ENCODE data around the gene MOAP1. TPM values are rescaled to one million over a fixed set of nuclear protein-coding genes. Genes with fewer than 3 reads are reported as not detected.
A peak's percentile ranks its signal among the peaks of the same experiment; 100 is the strongest.
"Not testable (repeated sequence)": the region's sequence is repeated elsewhere in the genome, so short reads cannot be mapped to it uniquely, and the experiment has no call there.

Gene MOAP1
- total RNA-seq, 1 donor from 2014 or later = 34.2 TPM

DNA sequence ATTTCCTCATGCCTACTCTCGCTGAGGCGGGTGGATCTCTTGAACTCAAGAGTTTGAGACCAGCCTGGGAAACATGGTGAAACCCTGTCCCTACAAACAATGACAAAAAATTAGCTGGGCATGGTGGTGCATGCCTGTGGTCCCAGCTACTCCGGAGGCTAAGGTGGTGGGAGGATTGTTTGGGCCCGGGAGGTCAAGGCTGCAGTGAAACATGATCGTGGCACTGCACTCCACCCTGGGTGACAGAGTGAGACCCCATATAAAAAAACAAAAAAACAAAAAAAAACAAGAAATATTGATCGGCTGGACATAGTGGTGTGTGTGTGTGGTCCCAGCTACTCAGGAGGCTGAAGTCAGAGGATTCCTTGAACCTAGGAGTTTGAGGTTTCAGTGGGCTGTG is 9.2 kb downstream of the MOAP1 start:
- no peaks in the 10 kb centered on the region for H3K36me3 ChIP-seq
- no peaks in the 10 kb centered on the region for H3K9me3 ChIP-seq
- H3K27ac ChIP-seq = no peak overlapping the region
- TF ChIP-seq, protein P1, sequence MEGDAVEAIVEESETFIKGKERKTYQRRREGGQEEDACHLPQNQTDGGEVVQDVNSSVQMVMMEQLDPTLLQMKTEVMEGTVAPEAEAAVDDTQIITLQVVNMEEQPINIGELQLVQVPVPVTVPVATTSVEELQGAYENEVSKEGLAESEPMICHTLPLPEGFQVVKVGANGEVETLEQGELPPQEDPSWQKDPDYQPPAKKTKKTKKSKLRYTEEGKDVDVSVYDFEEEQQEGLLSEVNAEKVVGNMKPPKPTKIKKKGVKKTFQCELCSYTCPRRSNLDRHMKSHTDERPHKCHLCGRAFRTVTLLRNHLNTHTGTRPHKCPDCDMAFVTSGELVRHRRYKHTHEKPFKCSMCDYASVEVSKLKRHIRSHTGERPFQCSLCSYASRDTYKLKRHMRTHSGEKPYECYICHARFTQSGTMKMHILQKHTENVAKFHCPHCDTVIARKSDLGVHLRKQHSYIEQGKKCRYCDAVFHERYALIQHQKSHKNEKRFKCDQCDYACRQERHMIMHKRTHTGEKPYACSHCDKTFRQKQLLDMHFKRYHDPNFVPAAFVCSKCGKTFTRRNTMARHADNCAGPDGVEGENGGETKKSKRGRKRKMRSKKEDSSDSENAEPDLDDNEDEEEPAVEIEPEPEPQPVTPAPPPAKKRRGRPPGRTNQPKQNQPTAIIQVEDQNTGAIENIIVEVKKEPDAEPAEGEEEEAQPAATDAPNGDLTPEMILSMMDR (IDR thresholded peaks at IDR 0.05) = no peak
- H3K27me3 ChIP-seq = no peaks in the 10 kb centered on the region
- H3K4me1 ChIP-seq = peaks cover 6% of the 10 kb centered on the region
- no peak for ATAC-seq
- H3K4me3 ChIP-seq = no peak overlapping the region
- intact Hi-C loops (cut with DNase I) = no loop called here
- peak; percentile 20 for DNase-seq

DNA sequence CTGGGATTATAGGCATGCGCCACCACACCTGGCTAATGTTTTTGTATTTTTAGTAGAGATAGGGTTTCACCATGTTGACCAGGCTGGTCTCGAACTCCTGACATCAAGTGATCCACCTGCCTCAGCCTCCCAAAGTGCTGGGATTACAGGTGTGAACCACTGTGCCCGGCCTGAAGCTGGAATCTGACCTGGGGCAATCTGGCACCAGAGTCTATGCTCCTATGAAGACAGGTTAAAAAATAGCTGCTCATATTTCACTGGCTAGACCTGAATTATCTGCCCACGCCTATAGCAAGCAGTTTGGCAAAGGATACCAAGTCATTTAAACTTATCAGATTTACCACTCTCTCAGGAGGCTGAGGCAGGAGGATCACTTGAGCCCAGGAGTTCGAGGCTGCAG is 10.0 kb downstream of the MOAP1 start:
- H3K27ac ChIP-seq; H3K4me3 ChIP-seq; ATAC-seq; H3K4me1 ChIP-seq; H3K9me3 ChIP-seq; H3K36me3 ChIP-seq; intact Hi-C loops (cut with DNase I); H3K27me3 ChIP-seq: not testable (repeated sequence)
- DNase-seq = peak; percentile 15

DNA sequence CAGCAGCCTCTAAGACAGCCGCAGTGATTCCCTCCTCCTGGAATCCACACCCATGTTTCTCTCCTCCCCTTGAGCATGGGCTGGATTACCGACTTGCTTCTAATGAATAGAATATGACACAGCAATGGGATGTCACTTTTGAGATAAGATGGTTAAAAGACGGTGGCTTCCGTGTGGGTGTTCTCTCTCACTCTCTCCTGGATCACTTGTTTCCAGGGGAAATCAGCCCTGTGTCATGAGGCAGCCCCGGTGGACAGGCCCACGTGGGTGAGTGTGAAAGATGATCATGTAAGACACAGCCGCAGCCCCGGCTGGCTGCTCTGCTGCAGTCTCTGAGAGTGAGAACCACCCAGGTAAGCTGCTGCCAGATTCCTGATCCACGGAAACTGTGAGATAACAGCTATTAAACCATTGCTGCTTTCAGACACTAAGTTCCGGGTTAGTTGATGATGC is 10.7 kb downstream of the MOAP1 start:
- Histone ChIP-seq H3K4me3 (no peak overlapping the region), H3K27me3 (no peaks in the 10 kb centered on the region), H3K27ac (no peak overlapping the region), H3K9me3 (no peaks in the 10 kb centered on the region), H3K36me3 (no peaks in the 10 kb centered on the region), H3K4me1 (peaks cover 6% of the 10 kb centered on the region)
- ATAC-seq (no peak), DNase-seq (peak; percentile 48)
- intact Hi-C loops (cut with DNase I) = no loop called here
- TF ChIP-seq, protein P1 (IDR thresholded peaks at IDR 0.05) = no peak

DNA sequence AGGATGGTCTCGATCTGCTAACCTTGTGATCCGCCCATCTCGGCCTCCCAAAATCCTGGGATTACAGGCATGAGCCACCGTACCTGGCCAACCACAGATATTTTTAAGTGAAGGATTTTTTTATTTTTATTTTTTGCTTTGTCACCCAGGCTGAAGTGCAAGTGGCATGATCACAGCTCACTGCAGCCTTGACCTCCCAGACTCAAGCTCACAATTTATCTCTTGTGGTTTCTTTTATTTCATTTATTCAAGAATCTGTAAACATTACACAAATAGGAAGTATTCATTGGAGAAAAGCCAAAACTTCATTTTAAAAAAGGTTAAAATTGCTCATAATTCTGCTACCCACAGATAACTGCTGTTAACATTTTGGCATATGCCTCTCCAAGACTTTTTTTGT is 13.3 kb downstream of the MOAP1 start:
- TF ChIP-seq, protein P1 (IDR thresholded peaks at IDR 0.05) = no peak
- no peak for ATAC-seq
- DNase-seq = peak; percentile 6

DNA sequence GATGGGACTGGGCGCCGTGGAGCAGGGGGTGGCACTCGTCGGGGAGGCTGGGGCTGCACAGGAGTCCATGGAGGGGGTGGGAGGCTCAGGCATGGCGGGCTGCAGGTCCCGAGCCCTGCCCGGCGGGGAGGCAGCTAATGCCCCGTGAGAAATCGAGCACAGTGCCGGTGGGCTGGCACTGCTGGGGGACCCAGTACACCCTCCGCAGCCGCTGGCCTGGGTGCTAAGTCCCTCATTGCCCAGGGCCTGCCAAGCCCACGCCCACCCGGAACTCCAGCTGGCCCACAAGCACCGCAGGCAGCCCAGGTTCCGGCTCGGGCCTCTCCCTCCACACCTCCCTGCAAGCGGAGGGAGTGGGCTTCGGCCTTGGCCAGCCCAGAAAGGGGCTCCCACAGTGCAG is 14.6 kb downstream of the MOAP1 start:
- peak; percentile 55 for DNase-seq
- H3K27me3 ChIP-seq; H3K27ac ChIP-seq; intact Hi-C loops (cut with DNase I); H3K4me1 ChIP-seq; H3K9me3 ChIP-seq; H3K36me3 ChIP-seq; ATAC-seq; H3K4me3 ChIP-seq: not testable (repeated sequence)

More for the DNA sequence above, 13.3 kb downstream of the MOAP1 start:
- no peaks in the 10 kb centered on the region for H3K27me3 ChIP-seq
- no peaks in the 10 kb centered on the region for H3K36me3 ChIP-seq
- no peak overlapping the region for H3K4me3 ChIP-seq
- no peaks in the 10 kb centered on the region for H3K4me1 ChIP-seq
- intact Hi-C loops (cut with DNase I) = no loop called here
- no peak overlapping the region for H3K27ac ChIP-seq
- no peaks in the 10 kb centered on the region for H3K9me3 ChIP-seq

DNA sequence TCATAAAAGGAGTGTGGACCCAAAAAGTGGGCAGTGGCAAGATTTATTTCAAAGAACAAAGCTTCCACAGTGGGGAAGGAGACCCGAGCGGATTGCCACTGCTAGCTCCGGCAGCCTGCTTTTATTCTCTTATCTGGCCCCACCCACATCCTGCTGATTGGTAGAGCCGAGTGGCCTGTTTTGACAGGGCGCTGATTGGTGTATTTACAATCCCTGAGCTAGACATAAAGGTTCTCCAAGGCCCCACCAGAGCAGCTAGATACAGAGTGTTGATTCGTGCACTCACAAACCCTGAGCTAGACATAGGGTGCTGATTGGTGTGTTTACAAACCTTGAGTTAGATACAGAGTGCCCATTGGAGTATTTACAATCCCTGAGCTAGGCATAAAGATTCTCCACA is 15.1 kb downstream of the MOAP1 start:
- H3K27me3 ChIP-seq, DNase-seq: not testable (repeated sequence)

DNA sequence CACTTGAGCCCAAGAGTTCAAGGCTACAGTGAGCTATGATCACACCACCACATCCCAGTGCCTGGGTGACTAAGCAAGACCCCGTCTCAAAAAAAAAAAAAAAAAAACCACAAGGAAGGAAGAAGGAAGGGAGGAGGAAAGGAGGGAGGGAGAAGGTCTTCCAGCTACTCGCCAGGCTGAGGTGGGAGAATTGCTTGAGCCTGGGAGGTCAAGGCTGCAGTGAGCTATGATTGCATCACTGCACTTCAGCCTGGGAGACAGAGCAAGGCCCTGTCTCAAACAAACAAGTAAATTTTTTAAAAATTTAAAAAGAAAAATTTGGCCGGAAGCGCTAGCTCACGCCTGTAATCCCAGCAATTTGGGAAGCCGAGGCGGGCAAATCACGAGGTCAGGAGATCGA is 16.1 kb downstream of the MOAP1 start:
- H3K27me3 ChIP-seq; H3K36me3 ChIP-seq; H3K4me3 ChIP-seq; DNase-seq; intact Hi-C loops (cut with DNase I); H3K27ac ChIP-seq; H3K4me1 ChIP-seq; ATAC-seq; H3K9me3 ChIP-seq: not testable (repeated sequence)

More for the DNA sequence above, 15.1 kb downstream of the MOAP1 start:
- ATAC-seq; H3K27ac ChIP-seq; intact Hi-C loops (cut with DNase I); H3K36me3 ChIP-seq; H3K4me1 ChIP-seq; H3K4me3 ChIP-seq; H3K9me3 ChIP-seq: not testable (repeated sequence)

DNA sequence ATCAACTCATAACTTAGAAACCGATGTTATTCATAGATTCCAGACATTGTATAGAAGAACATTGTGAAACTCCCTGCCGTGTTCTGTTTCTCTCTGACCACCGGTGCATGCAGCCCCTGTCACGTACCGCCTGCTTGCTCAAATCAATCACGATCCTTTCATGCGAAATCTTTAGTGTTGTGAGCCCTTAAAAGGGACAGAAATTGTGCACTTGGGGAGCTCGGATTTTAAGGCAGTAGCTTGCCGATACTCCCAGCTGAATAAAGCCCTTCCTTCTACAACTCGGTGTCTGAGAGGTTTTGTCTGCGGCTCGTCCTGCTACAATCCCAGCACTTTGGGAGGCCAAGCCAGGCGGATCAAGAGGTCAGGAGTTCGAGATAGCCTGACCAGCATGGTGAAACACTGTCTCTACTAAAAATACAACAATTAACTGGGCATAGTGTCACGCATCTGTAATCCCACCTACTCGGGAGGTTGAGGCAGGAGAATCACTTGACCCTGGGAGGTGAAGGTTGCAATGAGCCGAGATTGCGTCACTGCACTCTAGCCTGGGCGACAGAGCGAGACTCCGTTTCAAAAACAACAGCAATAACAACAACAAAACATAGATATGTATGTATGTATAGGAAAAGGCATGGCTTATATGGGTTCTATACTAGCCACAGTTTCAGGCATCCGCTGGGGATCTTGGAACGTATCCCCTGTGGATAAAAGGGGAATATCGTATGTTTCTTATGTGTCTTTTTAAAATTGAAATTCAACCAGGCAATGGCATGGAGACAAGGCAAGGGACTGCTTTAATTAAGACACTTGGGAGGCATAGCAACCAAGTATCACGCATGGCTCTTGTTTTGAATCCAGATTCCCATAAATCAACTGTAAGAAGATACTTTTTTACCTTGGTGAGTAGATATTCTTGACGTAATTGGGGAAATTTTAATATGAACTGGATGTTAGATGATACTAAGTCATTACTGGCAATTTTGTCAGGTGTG is 19.1 kb downstream of the MOAP1 start:
- H3K4me1 ChIP-seq; H3K27me3 ChIP-seq; ATAC-seq; intact Hi-C loops (cut with DNase I); H3K27ac ChIP-seq; H3K36me3 ChIP-seq; H3K9me3 ChIP-seq; H3K4me3 ChIP-seq: not testable (repeated sequence)
- DNase-seq = peak; percentile 27
